GM18870 (cell line): Measurements from ENCODE around the gene MGA.
A peak's percentile ranks its signal among the peaks of the same experiment; 100 is the strongest.

Experiments used
- ATAC-seq: cut with Tn5 transposase; IDR thresholded peaks from one replicate; pipeline ENCODE4 v1.9.1; 2021; ENCODE audit warnings: moderate library complexity; ENCODE audit not compliant: unreplicated experiment

MGA gene

GRCh38 chr15:41656188-41656587 lies 4.0 kb upstream of the MGA start:
- ATAC-seq: no peak

- no peak for ATAC-seq
Observed at GRCh38 chr15:41658689-41659088, 1.5 kb upstream of the MGA start.

- no peak for ATAC-seq
Observed at GRCh38 chr15:41659190-41659589, 1.0 kb upstream of the MGA start.

- ATAC-seq: peak; percentile 4
Observed at GRCh38 chr15:41659855-41660234, 360 bp upstream of the MGA start.

- no peak for ATAC-seq
Observed at GRCh38 chr15:41661078-41661517, 893 bp downstream of the MGA start.

GRCh38 chr15:41661518-41662225 lies 1.5 kb downstream of the MGA start:
- ATAC-seq: no peak

GRCh38 chr15:41666353-41666920 lies 6.2 kb downstream of the MGA start:
- no peak for ATAC-seq

- no peak for ATAC-seq
Observed at GRCh38 chr15:41669701-41670100, 9.5 kb downstream of the MGA start.

- no peak for ATAC-seq
Observed at GRCh38 chr15:41671656-41672648, 11.7 kb downstream of the MGA start.

GRCh38 chr15:41675337-41675736 lies 15.1 kb downstream of the MGA start:
- no peak for ATAC-seq

- no peak for ATAC-seq
Observed at GRCh38 chr15:41678742-41679141, 18.5 kb downstream of the MGA start.

- ATAC-seq: no peak
Observed at GRCh38 chr15:41683955-41684354, 23.8 kb downstream of the MGA start.

- no peak for ATAC-seq
Observed at GRCh38 chr15:41688671-41689070, 28.5 kb downstream of the MGA start.

- ATAC-seq: no peak
Observed at GRCh38 chr15:41689083-41689482, 28.9 kb downstream of the MGA start.

GRCh38 chr15:41689834-41690233 lies 29.6 kb downstream of the MGA start:
- no peak for ATAC-seq

GRCh38 chr15:41690636-41691035 lies 30.4 kb downstream of the MGA start:
- no peak for ATAC-seq

- ATAC-seq: no peak
Observed at GRCh38 chr15:41691471-41691870, 31.3 kb downstream of the MGA start.

- ATAC-seq: no peak
Observed at GRCh38 chr15:41692049-41692448, 31.8 kb downstream of the MGA start.

- ATAC-seq: no peak
Observed at GRCh38 chr15:41693757-41694156, 33.6 kb downstream of the MGA start.

- ATAC-seq: peak; percentile 87
Observed at GRCh38 chr15:41695750-41696436, 35.7 kb downstream of the MGA start.

- ATAC-seq: no peak
Observed at GRCh38 chr15:41698779-41699178, 38.6 kb downstream of the MGA start.
